K562 (cell line): Measurements from ENCODE around the gene UBR3. TPM values are rescaled to one million over a fixed set of nuclear protein-coding genes. Genes with fewer than 3 reads are reported as not detected.

Experiments used
- ATF7 ChIP-seq: fragments of 450-650 bp; IDR thresholded peaks from 2 replicates; pipeline ENCODE4 v1.7.1; 2014; ENCODE audit warnings: mild to moderate bottlenecking, moderate library complexity
- CBFB ChIP-seq: sonication (generic); formaldehyde crosslinking; IDR thresholded peaks from 2 replicates; pipeline ENCODE4 v1.4.0; 2020; ENCODE audit warnings: mild to moderate bottlenecking, missing genetic modification reagents
- CBX3 ChIP-seq, 2 experiments: IDR thresholded peaks; 1 replicate in 1 of 2; 2 replicates in 1 of 2; pipeline ENCODE4 v1.6.1; 2012; ENCODE audit warnings: inconsistent platforms in 2 of 2, low read length in 2 of 2, borderline replicate concordance in 1 of 2, control low read depth in 1 of 2
- HDAC8 ChIP-seq: fragments of 450-650 bp; IDR thresholded peaks from 2 replicates; pipeline ENCODE4 v1.6.1; 2016; ENCODE audit warnings: mild to moderate bottlenecking, missing genetic modification characterization, moderate library complexity, missing compliant biosample characterization
- MBD2 ChIP-seq: sonication (generic); IDR thresholded peaks from 2 replicates; pipeline ENCODE4 v1.6.1; 2016; ENCODE audit warnings: low read depth, borderline replicate concordance
- MITF ChIP-seq: IDR thresholded peaks from 2 replicates; pipeline ENCODE4 v1.6.1; 2014; ENCODE audit warnings: antibody characterized with exemption
- MYNN ChIP-seq, 2 experiments: sonication (generic); formaldehyde crosslinking in 1 of 2; IDR thresholded peaks; 2 replicates each; pipeline versions ENCODE4 v1.5.0 to v1.6.1; 2016 to 2020; ENCODE audit warnings: antibody characterized with exemption in 1 of 2, missing genetic modification reagents in 1 of 2
- NR1H2 ChIP-seq: sonication (generic); formaldehyde crosslinking; IDR thresholded peaks from 2 replicates; pipeline ENCODE4 v1.4.0; 2020; ENCODE audit warnings: mild to moderate bottlenecking, missing genetic modification reagents
- POLR2AphosphoS2 ChIP-seq: IDR thresholded peaks from 2 replicates; pipeline ENCODE4 v1.6.1; 2012; ENCODE audit warnings: low read length, improper control_type of control experiment
- POLR2B ChIP-seq: fragments of 450-650 bp; IDR thresholded peaks from 2 replicates; pipeline ENCODE4 v1.6.1; 2018; ENCODE audit warnings: low read depth; ENCODE audit not compliant: partially characterized antibody
- RBBP5 ChIP-seq: fragments of 200-600 bp; sonication (generic); IDR thresholded peaks from 2 replicates; pipeline ENCODE4 v1.6.1; 2012; ENCODE audit warnings: borderline replicate concordance, mild to moderate bottlenecking, low read length, control low read depth, inconsistent platforms; ENCODE audit not compliant: insufficient read depth, poor library complexity, severe bottlenecking
- TBL1XR1 ChIP-seq, 2 experiments: IDR thresholded peaks; 2 replicates each; pipeline ENCODE4 v1.6.1; 2012; ENCODE audit warnings: improper control_type of control experiment in 2 of 2, low read length in 2 of 2, mild to moderate bottlenecking in 1 of 2
- TEAD2 ChIP-seq: fragments of 450-650 bp; IDR thresholded peaks from 2 replicates; pipeline ENCODE4 v1.6.1; 2016; ENCODE audit warnings: missing genetic modification characterization, control low read depth, missing compliant biosample characterization
- ZBTB8A ChIP-seq: fragments of 450-650 bp; IDR thresholded peaks from 2 replicates; pipeline ENCODE4 v1.6.1; 2018; ENCODE audit warnings: mild to moderate bottlenecking, moderate library complexity; ENCODE audit not compliant: partially characterized antibody
- ZKSCAN8 ChIP-seq: fragments of 200-800 bp; sonication (Bioruptor generic); IDR thresholded peaks from 2 replicates; pipeline ENCODE4 v1.6.1; 2016; ENCODE audit warnings: missing genetic modification characterization, missing compliant biosample characterization
- ZNF12 ChIP-seq: sonication (generic); formaldehyde crosslinking; IDR thresholded peaks from 2 replicates; pipeline ENCODE4 v1.4.0; 2020; ENCODE audit warnings: mild to moderate bottlenecking, missing genetic modification reagents
- ZNF232 ChIP-seq: sonication (generic); formaldehyde crosslinking; IDR thresholded peaks from 2 replicates; pipeline ENCODE4 v1.8.0; 2022; ENCODE audit warnings: mild to moderate bottlenecking, missing genetic modification reagents
- ZNF282 ChIP-seq: sonication (generic); formaldehyde crosslinking; IDR thresholded peaks from 2 replicates; pipeline ENCODE4 v1.8.1; 2023; ENCODE audit warnings: missing genetic modification reagents
- ZNF76 ChIP-seq: fragments of 250-450 bp; sonication (Bioruptor Pico); IDR thresholded peaks from 2 replicates; pipeline ENCODE4 v1.4.0; 2020; ENCODE audit warnings: mild to moderate bottlenecking, moderate library complexity, borderline replicate concordance
- polyA plus RNA-seq, 8 experiments: library from polyadenylated mRNA; depleted of rRNA in 4 of 8; stranded (reverse) in 5 of 8; unstranded in 3 of 8; fragments of >200 nt; fragmentation: Nextera tagmentation in 2 of 8; fragmentation: Illumina TruSeq in 1 of 8; extraction: Ambion mirVana in 2 of 8; extraction: Trizol in 1 of 8; gene quantifications; 2 replicates each; pipeline versions ENCODE4 v1.2.1 to v1.2.3, GENCODE V29; 2011 to 2014; ENCODE audit warnings: inconsistent platforms in 1 of 8, missing spikeins in 1 of 8
- total RNA-seq, 7 experiments: library from RNA; depleted of rRNA in 6 of 7; stranded (reverse); fragments of >200 nt in 6 of 7; fragmentation: Illumina TruSeq in 2 of 7; extraction: Trizol in 2 of 7; gene quantifications; 2 replicates each; pipeline versions ENCODE4 v1.2.1 to v1.2.3, GENCODE V29; 2011 to 2021; ENCODE audit warnings: low replicate concordance in 1 of 7
- TF ChIP-seq, protein P1 (sequence below): IDR thresholded peaks from 2 replicates; pipeline ENCODE4 v1.6.1; 2011; ENCODE audit warnings: borderline replicate concordance, low read depth, mild to moderate bottlenecking, moderate library complexity, low read length; ENCODE audit not compliant: insufficient read depth, poor library complexity, severe bottlenecking
- TF ChIP-seq, protein P2 (sequence below): fragments of 250-450 bp; sonication (Bioruptor Pico); IDR thresholded peaks from 2 replicates; pipeline ENCODE4 v1.6.1; 2021; ENCODE audit warnings: mild to moderate bottlenecking
- TF ChIP-seq, protein P3 (sequence below), 3 experiments: IDR thresholded peaks in 2 of 3; conservative IDR thresholded peaks in 1 of 3; 2 replicates each; pipeline ENCODE4 v1.5.1; 2011 to 2012; ENCODE audit warnings: low read length in 3 of 3, mild to moderate bottlenecking in 3 of 3, control low read depth in 2 of 3, improper control_type of control experiment in 1 of 3, inconsistent platforms in 1 of 3, low read depth in 1 of 3, mixed read lengths in 1 of 3, moderate library complexity in 1 of 3; ENCODE audit not compliant: insufficient read depth in 2 of 3

The UBR3 gene
- total and polyA plus RNA-seq, 9 of the 15 experiments (the other 6 are each of a cell fraction or from before 2014, with no cell fraction given), result 14.4 to 63.5 (median 40.4) TPM

- peak; percentile 15; the same call in 1 of the 2 replicates for TF ChIP-seq MITF
- TF ChIP-seq, protein P1, sequence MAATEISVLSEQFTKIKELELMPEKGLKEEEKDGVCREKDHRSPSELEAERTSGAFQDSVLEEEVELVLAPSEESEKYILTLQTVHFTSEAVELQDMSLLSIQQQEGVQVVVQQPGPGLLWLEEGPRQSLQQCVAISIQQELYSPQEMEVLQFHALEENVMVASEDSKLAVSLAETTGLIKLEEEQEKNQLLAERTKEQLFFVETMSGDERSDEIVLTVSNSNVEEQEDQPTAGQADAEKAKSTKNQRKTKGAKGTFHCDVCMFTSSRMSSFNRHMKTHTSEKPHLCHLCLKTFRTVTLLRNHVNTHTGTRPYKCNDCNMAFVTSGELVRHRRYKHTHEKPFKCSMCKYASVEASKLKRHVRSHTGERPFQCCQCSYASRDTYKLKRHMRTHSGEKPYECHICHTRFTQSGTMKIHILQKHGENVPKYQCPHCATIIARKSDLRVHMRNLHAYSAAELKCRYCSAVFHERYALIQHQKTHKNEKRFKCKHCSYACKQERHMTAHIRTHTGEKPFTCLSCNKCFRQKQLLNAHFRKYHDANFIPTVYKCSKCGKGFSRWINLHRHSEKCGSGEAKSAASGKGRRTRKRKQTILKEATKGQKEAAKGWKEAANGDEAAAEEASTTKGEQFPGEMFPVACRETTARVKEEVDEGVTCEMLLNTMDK, result no peak
- TF ChIP-seq POLR2B, result no peak
- TF ChIP-seq, protein P2, sequence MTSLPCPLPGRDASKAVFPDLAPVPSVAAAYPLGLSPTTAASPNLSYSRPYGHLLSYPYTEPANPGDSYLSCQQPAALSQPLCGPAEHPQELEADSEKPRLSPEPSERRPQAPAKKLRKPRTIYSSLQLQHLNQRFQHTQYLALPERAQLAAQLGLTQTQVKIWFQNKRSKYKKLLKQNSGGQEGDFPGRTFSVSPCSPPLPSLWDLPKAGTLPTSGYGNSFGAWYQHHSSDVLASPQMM, result no peak
- TF ChIP-seq MYNN (IDR thresholded peaks at IDR 0.05), result peak; percentile 73; the same call in 1 of the 2 replicates
- TF ChIP-seq MYNN (CRISPR knock-in tag; IDR thresholded peaks at IDR 0.05), result no peak
- TF ChIP-seq ZKSCAN8 (CRISPR knock-in tag), result peak; percentile 56
- TF ChIP-seq, protein P3, sequence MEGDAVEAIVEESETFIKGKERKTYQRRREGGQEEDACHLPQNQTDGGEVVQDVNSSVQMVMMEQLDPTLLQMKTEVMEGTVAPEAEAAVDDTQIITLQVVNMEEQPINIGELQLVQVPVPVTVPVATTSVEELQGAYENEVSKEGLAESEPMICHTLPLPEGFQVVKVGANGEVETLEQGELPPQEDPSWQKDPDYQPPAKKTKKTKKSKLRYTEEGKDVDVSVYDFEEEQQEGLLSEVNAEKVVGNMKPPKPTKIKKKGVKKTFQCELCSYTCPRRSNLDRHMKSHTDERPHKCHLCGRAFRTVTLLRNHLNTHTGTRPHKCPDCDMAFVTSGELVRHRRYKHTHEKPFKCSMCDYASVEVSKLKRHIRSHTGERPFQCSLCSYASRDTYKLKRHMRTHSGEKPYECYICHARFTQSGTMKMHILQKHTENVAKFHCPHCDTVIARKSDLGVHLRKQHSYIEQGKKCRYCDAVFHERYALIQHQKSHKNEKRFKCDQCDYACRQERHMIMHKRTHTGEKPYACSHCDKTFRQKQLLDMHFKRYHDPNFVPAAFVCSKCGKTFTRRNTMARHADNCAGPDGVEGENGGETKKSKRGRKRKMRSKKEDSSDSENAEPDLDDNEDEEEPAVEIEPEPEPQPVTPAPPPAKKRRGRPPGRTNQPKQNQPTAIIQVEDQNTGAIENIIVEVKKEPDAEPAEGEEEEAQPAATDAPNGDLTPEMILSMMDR (IDR thresholded peaks at IDR 0.05 in 2 of 3, conservative IDR thresholded peaks at IDR 0.05 in 1 of 3; ENCODE audit: insufficient read depth in 2 of 3, low read depth in 1 of 3, low read length in 3 of 3), result peak in 1 of 3 experiments; percentile 14; a peak in 1 of 6 replicates
- TF ChIP-seq RBBP5, result peak; percentile 64
- TF ChIP-seq NR1H2, result no peak
- peak; percentile 80 for TF ChIP-seq ATF7
- no peak for TF ChIP-seq POLR2AphosphoS2
- TF ChIP-seq CBFB (CRISPR knock-in tag), result no peak
- TF ChIP-seq HDAC8 (tag), result no peak
- peak in 1 of 2 experiments; percentile 89; a peak in 2 of 4 replicates for TF ChIP-seq TBL1XR1 (IDR thresholded peaks at IDR 0.05; ENCODE audit: low read length in 2 of 2)
- no peak for TF ChIP-seq ZNF282
- peak; percentile 71; the same call in 1 of the 2 replicates for TF ChIP-seq TEAD2 (tag)
- no peak for TF ChIP-seq ZNF76
- TF ChIP-seq ZNF232 (CRISPR knock-in tag), result no peak
- no peak for TF ChIP-seq ZNF12
- peak; percentile 91 for TF ChIP-seq MBD2
- no peak for TF ChIP-seq ZBTB8A
- peak in 1 of 2 experiments; percentile 96; a peak in 2 of 3 replicates for TF ChIP-seq CBX3 (IDR thresholded peaks at IDR 0.05; ENCODE audit: borderline replicate concordance in 1 of 2, low read length in 2 of 2)
Observed at GRCh38 chr2:170013802-170014551, 186.7 kb downstream of the UBR3 start (continued).
